ENCODE data around the gene SLC35E4.

DNA sequence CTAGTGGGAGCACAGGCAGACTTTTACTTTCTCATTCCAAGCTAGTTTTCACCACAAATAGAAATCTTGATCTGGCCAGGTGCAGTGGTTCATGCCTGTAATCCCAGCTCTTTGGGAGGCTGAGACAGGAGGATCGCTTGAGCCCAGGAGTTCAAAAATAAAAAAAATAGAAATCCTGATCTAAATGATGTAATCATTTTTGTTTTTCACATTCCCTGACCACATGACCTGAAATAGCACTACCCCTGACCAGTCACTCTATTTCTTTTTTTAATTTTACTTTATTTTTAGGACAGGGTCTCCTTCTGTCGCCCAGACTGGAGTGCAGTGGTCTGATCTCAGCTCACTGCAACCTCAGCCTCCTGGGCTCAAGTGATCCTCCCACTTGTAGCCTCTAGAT is 30.9 kb upstream of the SLC35E4 start:
- TF ChIP-seq CTCF (IDR thresholded peaks at IDR 0.05; ENCODE audit: insufficient read depth, low read depth, low read length) = no peak
- no peak for TF ChIP-seq EZH2 (IDR thresholded peaks at IDR 0.05; ENCODE audit: insufficient read depth, low read length)

Data from astrocyte (in vitro differentiated cells and primary cell).